GM12865 (cell line): Measurements from ENCODE around the gene SIAE.
"Not testable (repeated sequence)": the region's sequence is repeated elsewhere in the genome, so short reads cannot be mapped to it uniquely, and the experiment has no call there.

Experiments used
- DNase-seq: peaks from one replicate; pipeline ENCODE4 v3.0.0; 2010; ENCODE audit warnings: low read depth
- H3K4me3 ChIP-seq: 2 replicates; pipeline ENCODE4 v1.5.1; 2011; ENCODE audit warnings: mild to moderate bottlenecking, low read depth, low read length, control low read depth
- TF ChIP-seq, protein P1 (sequence below): IDR thresholded peaks from 2 replicates; pipeline ENCODE4 v1.5.1; 2011; ENCODE audit warnings: low read length, control low read depth, low read depth, inconsistent platforms; ENCODE audit not compliant: insufficient read depth; ENCODE audit errors: missing control alignments

Gene SIAE

DNA sequence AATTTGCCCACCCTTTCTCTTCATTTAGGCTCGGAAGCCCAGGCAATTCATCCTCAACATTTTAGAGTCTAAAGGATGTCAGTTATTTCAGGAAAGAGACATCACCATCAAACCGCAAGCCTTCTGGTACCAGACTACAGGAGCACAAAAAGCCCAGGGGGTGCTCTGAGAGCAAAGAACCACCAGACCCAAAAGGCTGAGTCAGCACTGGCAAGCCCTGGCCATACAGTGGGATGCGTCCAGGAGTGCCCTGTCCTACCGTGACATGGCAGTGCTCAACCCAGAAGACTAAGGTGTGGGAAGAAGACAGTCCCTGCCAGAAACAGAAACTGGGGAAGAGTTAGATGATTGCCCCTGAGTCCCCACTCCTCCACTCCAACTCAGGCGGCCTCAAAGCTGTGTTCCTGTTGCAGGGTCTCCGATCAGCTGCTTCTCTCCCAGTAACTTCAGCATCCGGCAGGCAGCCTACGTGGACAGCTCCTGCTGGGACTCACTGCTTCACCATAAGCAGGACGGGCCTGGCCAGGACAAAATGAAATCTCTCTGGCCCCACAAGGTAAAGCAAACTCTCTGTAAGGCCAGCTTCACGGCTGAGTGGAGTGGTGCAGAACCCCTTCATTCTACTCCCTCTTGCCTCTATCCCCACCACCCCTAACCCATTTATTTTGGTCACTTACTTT lies 60.8 kb downstream of the SIAE start:
- TF ChIP-seq, protein P1, sequence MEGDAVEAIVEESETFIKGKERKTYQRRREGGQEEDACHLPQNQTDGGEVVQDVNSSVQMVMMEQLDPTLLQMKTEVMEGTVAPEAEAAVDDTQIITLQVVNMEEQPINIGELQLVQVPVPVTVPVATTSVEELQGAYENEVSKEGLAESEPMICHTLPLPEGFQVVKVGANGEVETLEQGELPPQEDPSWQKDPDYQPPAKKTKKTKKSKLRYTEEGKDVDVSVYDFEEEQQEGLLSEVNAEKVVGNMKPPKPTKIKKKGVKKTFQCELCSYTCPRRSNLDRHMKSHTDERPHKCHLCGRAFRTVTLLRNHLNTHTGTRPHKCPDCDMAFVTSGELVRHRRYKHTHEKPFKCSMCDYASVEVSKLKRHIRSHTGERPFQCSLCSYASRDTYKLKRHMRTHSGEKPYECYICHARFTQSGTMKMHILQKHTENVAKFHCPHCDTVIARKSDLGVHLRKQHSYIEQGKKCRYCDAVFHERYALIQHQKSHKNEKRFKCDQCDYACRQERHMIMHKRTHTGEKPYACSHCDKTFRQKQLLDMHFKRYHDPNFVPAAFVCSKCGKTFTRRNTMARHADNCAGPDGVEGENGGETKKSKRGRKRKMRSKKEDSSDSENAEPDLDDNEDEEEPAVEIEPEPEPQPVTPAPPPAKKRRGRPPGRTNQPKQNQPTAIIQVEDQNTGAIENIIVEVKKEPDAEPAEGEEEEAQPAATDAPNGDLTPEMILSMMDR, result no peak
- DNase-seq, result no peak

DNA sequence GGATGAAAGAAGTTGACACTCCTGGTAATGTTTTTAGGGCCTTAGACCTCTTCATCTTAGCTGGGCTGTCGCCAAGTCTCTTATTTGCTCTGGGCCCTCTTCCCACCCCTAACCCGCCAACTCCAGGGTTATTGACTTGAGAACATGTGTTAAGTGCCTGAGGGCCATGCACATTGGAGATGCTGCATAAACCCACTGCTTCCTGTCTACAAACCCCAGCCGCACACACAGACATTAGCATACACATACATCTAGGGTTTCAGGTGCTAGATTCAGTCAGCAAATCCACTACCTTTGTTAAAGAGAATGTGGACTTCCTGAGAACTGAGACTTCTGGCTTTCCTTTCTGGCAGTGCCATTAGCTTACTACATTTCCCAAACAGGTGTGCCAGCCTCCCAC lies 61.5 kb downstream of the SIAE start:
- TF ChIP-seq, protein P1, result no peak
- H3K4me3 ChIP-seq, result no peak overlapping the region
- peak; percentile 48 for DNase-seq

More for the DNA sequence above, 60.8 kb downstream of the SIAE start:
- no peak overlapping the region for H3K4me3 ChIP-seq

DNA sequence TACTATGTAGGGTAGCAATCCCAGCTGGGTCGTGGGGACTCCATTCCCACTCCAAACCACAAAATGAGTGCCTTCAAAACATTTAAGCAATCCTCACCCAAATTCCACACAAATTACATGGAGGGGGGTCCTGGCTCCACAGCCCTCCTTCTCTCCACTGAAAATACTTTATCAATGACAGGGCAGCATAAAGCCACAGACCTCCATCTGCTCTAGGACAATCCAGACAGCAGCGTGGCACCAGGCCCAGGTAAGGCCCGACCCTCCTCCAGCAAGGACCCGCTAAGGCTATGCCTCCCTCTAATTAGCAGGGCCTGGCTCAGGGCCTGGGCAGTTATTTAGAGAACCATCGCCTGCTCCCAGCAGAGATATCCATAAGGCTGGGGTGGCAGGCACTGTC lies 62.5 kb downstream of the SIAE start, which contains the start of gene PANX3:
PANX3 (plus strand) TSS at position 365 of the 400 bp plus-strand sequence. CDS start 129 bp downstream, outside the sequence.
- no peak within 1 kb of the TSS for H3K4me3 ChIP-seq
- DNase-seq, result no peak
- TF ChIP-seq, protein P1, result no peak

DNA sequence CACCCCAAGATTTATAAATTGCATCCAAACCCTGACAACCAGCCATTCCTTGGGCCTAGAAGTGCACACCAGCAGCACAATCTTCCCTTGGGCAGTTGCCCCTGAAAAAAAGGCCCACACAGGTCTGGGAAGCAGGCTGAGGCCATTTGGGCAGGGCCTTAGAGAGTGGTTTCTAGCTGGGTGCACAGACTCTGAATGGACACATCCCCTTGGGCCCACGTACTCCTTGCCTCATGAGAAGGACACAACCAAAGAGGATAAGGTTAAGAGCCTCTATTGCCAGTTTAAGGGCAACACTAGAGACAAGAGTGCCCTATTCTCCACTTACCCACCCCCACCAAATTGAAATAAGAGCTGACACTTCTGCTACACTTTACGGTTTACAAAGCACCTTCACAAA lies 63.2 kb downstream of the SIAE start:
- DNase-seq, result no peak
- H3K4me3 ChIP-seq, result no peak overlapping the region
- TF ChIP-seq, protein P1, result no peak

DNA sequence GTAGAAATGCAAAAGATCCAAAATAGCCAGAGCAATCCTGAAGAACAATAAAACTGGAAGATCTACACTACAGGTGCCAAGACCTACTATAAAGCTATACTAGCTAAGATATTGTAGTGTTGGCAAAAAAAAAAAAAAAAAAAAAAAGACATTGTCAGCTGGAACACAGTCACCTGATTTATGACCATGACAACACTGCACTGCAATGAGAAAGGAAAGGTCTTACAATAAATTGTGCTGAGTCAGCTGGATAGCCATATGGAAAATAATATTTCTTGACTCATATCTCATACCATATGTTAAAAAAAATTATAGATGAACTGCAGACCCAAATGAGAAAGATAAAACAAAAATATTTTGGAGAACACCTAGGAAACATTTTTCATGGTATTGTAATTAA lies 65.4 kb downstream of the SIAE start:
- DNase-seq, result no peak
- no peak overlapping the region for H3K4me3 ChIP-seq
- TF ChIP-seq, protein P1, result no peak

DNA sequence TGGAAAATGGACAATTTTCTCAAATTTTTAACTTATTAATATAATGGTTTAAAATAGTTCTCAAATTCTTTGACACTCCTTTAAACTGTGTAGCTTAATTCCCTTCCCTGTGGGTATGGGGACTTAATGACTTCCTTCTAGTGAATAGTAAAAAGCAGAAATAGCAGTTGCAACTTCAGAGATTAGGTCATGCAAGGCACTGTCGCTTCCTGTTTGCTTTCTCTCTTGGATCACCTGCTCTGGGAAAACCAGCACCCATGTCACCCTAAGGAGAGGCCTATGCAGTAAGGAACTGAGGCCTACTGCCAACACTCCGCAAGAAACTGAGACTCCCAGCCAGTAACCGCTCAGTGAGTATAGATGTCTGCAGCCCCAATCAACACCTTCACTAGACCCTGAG lies 67.8 kb downstream of the SIAE start:
- TF ChIP-seq, protein P1, result no peak
- DNase-seq, result no peak
- H3K4me3 ChIP-seq, result no peak overlapping the region

DNA sequence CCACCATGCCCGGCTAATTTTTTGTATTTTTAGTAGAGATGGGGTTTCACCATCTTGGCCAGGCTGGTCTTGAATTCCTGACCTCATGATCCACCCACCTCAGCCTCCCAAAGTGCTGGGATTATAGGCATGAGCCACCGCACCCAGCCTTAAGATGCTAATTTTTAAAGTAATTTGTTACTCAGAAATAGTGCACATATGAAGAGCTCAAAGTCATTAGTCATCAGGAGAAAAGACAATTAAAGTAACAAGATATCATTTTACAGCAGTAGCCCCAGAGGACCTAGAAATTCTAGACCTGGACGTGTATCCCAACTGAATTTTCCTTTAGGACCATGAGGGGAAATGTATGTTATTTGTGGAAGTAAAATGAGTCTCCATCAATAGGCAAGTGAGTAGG lies 70.8 kb downstream of the SIAE start:
- DNase-seq, result not testable (repeated sequence)

More for the DNA sequence above, 70.8 kb downstream of the SIAE start:
- not testable (repeated sequence) for H3K4me3 ChIP-seq
